Urothelium cell line (cell line): Measurements from ENCODE around the gene HTRA1.
A peak's percentile ranks its signal among the peaks of the same experiment; 100 is the strongest.

Experiments used
- DNase-seq: peaks from one replicate; pipeline ENCODE4 v3.0.0; 2011; ENCODE audit warnings: low spot score, mixed read lengths
- FAIRE-seq: peaks from 2 replicates; lab custom pipeline; 2011; peaks lifted over from hg19 to GRCh38; lab: Jason Lieb, UNC

HTRA1 gene

GRCh38 chr10:122454603-122455080 is 6.7 kb upstream of the HTRA1 start, which contains the start of gene ARMS2:
TSS of gene ARMS2 (plus strand) at chr10:122454653. CDS start at chr10:122454728, 75 bp downstream.
- no peak for FAIRE-seq
- no peak for DNase-seq

GRCh38 chr10:122455376-122456079 is 5.8 kb upstream of the HTRA1 start:
- no peak for FAIRE-seq

GRCh38 chr10:122457934-122458333 is 3.4 kb upstream of the HTRA1 start:
- no peak for DNase-seq
- FAIRE-seq = no peak

More at GRCh38 chr10:122455376-122456079, 5.8 kb upstream of the HTRA1 start:
- DNase-seq = no peak

GRCh38 chr10:122458693-122459092 is 2.7 kb upstream of the HTRA1 start:
- DNase-seq (no peak), FAIRE-seq (no peak)

GRCh38 chr10:122459561-122460273 is 1.6 kb upstream of the HTRA1 start:
- DNase-seq = peak; percentile 33
- FAIRE-seq = no peak

GRCh38 chr10:122460891-122461293 is 461 bp upstream of the HTRA1 start:
- no peak for FAIRE-seq
- no peak for DNase-seq

- DNase-seq = peak; percentile 39
- no peak for FAIRE-seq
Measured at GRCh38 chr10:122461729-122462532, 578 bp downstream of the HTRA1 start.

GRCh38 chr10:122462533-122463465 is 1.4 kb downstream of the HTRA1 start:
- FAIRE-seq = no peak
- peak; percentile 35 for DNase-seq

- DNase-seq = no peak
- FAIRE-seq = no peak
Measured at GRCh38 chr10:122463466-122464249, 2.3 kb downstream of the HTRA1 start.

- DNase-seq (no peak), FAIRE-seq (no peak)
Measured at GRCh38 chr10:122464250-122464510, 2.8 kb downstream of the HTRA1 start.

GRCh38 chr10:122464586-122464985 is 3.2 kb downstream of the HTRA1 start:
- FAIRE-seq = no peak

GRCh38 chr10:122465401-122466040 is 4.2 kb downstream of the HTRA1 start:
- no peak for DNase-seq
- FAIRE-seq = no peak

More at GRCh38 chr10:122464586-122464985, 3.2 kb downstream of the HTRA1 start:
- DNase-seq = no peak

GRCh38 chr10:122466951-122467381 is 5.6 kb downstream of the HTRA1 start:
- DNase-seq (no peak), FAIRE-seq (no peak)

- FAIRE-seq (no peak), DNase-seq (no peak)
Measured at GRCh38 chr10:122467701-122468100, 6.3 kb downstream of the HTRA1 start.

GRCh38 chr10:122468307-122468925 is 7.1 kb downstream of the HTRA1 start:
- FAIRE-seq (no peak), DNase-seq (no peak)

- peak; percentile 86 for FAIRE-seq
- DNase-seq = peak; percentile 74
Measured at GRCh38 chr10:122468926-122469781, 7.8 kb downstream of the HTRA1 start.

- FAIRE-seq = no peak
Measured at GRCh38 chr10:122469848-122470247, 8.5 kb downstream of the HTRA1 start.

More at GRCh38 chr10:122469848-122470247, 8.5 kb downstream of the HTRA1 start:
- no peak for DNase-seq
